Large intestine (tissue), 3 donors: Measurements from ENCODE around the gene ATP5F1D. TPM values are rescaled to one million over a fixed set of nuclear protein-coding genes. Genes with fewer than 3 reads are reported as not detected.

Source experiments
- DNase-seq, 2 donors: peaks; one replicate each; pipeline versions ENCODE4 v3.0.0 to v3.0.0-alpha.2; 2013
- H3K27ac ChIP-seq: one replicate; pipeline ENCODE4 v1.5.1; 2013; ENCODE audit warnings: low read length
- H3K27me3 ChIP-seq: 2 replicates; pipeline ENCODE4 v1.6.1; 2013; ENCODE audit warnings: low read length; ENCODE audit not compliant: control insufficient read depth, insufficient read depth
- H3K36me3 ChIP-seq: 2 replicates; pipeline ENCODE4 v1.6.1; 2013; ENCODE audit warnings: low read length; ENCODE audit not compliant: control insufficient read depth, insufficient read depth
- H3K4me1 ChIP-seq: one replicate; pipeline ENCODE4 v1.6.1; 2013; ENCODE audit warnings: low read length; ENCODE audit not compliant: control insufficient read depth, insufficient read depth
- H3K4me3 ChIP-seq: one replicate; pipeline ENCODE4 v1.5.1; 2013; ENCODE audit warnings: low read length
- H3K9me3 ChIP-seq: one replicate; pipeline ENCODE4 v1.6.1; 2013; ENCODE audit warnings: mild to moderate bottlenecking, low read depth, low read length, moderate library complexity; ENCODE audit not compliant: control insufficient read depth
- WGBS: methylation state at CpG from one replicate; pipeline ENCODE4 v1.1.5; 2013; ENCODE audit warnings: low lambda C conversion rate; ENCODE audit not compliant: insufficient coverage; 5-methylcytosine and 5-hydroxymethylcytosine counted together
- polyA plus RNA-seq: library from polyadenylated mRNA; unstranded; fragments of 120-200 nt; gene quantifications from one replicate; pipeline ENCODE4 v1.2.1, GENCODE V29; 2013

Gene ATP5F1D
- polyA plus RNA-seq, 1 donor: 136 TPM

DNA sequence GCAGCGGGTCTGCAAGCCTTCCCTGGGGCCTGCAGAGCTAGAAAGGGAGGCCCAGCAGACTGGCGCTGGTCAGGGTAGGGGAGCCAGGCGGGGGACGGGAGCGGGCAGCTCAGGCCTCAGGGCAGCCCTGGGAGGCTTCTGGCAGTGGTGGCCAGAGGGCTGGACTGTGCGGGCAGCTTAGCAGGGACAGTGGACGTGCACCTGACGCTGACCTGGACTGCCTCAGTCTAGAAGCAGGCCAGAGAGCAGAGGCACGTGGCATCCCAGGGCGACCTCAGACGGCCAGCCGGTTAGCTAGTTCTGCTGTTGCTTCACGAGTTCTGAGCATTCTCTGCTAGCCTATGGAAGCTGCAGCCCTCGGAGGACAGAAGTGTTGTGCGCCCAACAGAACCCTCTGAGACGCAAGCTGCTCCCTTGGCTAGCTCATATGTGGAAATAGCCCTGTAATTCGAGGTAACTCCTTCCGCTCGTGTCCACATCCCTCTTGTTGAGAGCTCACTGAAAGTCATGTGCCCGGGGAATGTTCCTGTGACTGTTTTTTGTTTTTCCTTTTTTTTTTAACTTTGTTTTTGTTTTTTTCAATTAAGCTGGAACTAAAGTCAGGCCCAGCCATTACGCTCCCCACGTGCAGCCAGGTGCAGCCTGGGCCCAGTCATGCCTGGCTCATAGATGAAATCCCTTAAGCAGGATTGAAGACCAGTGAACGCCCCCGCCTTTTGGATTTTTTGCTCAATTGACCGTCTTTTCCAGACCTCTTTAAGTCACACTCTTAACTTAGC is 31.9 kb downstream of the ATP5F1D start:
- Histone ChIP-seq H3K27ac (peak overlapping the region; percentile 5), H3K9me3 (peaks cover 21% of the 10 kb centered on the region), H3K27me3 (no peaks in the 10 kb centered on the region), H3K36me3 (peaks cover 51% of the 10 kb centered on the region), H3K4me3 (no peak overlapping the region), H3K4me1 (peaks cover 61% of the 10 kb centered on the region)
- 93% methylated on average over 3 of the region's 25 CpGs for WGBS
- no peak for DNase-seq

DNA sequence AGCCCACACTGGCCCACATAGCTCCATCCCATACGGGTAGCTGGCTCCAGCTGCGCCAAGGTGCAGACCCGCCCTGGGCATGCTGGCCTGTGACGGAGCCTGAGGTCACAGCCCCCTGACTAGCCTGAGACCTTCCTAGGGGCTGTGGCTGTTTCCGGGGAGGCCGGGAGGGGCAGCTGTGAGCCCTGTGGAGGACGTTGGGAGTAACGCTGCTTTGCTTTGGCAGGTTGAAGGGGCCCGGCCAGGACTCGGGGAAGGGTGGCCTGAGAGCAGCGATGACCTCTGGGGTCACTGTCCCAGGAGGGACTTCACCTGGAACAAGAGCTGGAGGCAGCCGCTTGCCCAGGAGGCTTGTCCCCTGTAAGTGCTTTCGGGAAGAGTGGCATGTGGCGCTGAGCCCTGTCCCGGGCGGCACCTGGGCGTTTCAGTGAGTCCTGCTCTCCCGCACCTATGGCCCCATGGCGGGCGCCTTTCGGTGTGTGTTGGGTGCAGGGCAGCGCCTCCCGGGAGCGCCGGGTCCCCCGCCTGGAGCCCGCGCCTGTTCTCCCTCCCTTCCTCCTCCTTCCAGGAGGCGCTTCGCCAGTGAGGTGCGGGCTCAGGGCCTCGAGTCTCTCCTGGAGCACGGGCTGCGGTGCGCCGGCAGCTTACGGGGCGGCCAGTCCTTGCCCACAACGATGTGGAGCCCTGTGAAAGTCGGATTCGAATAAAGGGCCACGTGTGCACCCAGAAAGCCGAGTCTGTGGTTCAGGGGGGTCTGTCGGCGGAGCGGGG is 32.7 kb downstream of the ATP5F1D start:
- no peak for DNase-seq
- Histone ChIP-seq H3K27ac (peak overlapping the region; percentile 80), H3K9me3 (peaks cover 21% of the 10 kb centered on the region), H3K4me3 (peak overlapping the region; percentile 44), H3K36me3 (peaks cover 58% of the 10 kb centered on the region), H3K4me1 (peaks cover 57% of the 10 kb centered on the region), H3K27me3 (no peaks in the 10 kb centered on the region)
- no CpG with 5 or more reads among the region's 46 CpGs for WGBS

DNA sequence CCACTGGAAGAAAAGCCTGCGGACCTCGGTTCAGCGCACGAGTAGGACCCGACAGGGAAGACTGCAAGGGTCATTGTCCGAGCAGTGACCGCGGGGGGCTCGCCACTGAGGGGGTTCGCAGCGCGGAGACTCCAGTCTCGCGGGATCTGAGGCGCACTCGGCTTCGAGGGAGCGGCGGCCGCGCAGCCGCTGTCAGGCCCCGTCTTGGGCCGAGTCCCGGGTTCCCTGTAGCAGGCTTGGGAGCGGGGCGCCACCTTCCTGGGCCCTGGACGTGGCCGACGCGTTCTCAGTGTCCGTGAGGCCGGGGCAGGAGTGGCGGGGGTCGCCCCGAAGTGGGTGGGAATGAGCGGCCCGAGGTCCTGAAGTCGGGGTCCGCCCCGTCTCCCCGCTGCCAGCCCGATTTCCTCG is 33.3 kb downstream of the ATP5F1D start:
- no CpG with 5 or more reads among the region's 44 CpGs for WGBS
- DNase-seq: no peak
- no peaks in the 10 kb centered on the region for H3K27me3 ChIP-seq

DNA sequence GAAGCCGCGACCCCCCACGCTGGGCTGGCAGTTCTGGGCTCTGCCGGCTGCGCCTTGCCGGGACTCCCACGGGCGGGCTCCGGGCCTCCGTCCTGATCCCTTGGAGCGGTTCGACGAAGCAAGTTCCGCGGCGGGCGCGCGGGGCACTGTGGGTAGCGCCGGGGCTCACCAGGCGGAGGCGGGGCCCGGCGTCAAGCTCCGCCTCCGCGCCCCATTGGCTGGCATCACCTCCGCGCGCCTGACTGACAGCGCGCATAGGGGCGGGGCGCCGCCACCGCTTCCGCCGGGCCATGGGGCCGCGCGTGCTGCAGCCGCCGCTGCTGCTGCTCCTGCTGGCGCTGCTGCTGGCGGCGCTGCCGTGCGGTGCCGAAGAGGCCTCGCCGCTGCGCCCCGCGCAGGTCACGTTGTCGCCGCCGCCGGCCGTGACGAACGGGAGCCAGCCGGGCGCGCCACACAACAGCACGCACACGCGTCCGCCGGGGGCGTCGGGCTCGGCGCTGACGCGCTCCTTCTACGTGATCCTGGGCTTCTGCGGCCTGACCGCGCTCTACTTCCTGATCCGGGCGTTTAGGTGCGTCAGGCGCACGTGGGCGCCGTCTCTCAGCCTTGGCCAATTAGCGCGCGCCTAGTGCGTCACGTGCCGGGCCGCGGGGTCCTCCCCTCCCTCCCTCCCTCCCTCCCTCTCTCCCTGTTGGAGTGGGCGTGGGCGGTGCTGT is 33.9 kb downstream of the ATP5F1D start, which contains the start of gene FAM174C:
FAM174C (plus strand) TSS at position 271 of the 716 bp plus-strand sequence; CDS start at position 291, 20 bp downstream.
- no CpG with 5 or more reads among the region's 98 CpGs for WGBS
- peak; percentile 97 for DNase-seq
- H3K4me1 ChIP-seq: peaks cover 57% of the 10 kb centered on the region
- peaks cover 67% of the 10 kb centered on the region for H3K36me3 ChIP-seq
- peak within 1 kb of the TSS; percentile 98 for H3K27ac ChIP-seq
- no peaks in the 10 kb centered on the region for H3K27me3 ChIP-seq
- peak within 1 kb of the TSS; percentile 80 for H3K4me3 ChIP-seq
- H3K9me3 ChIP-seq: peaks cover 21% of the 10 kb centered on the region

More for the DNA sequence above, 33.3 kb downstream of the ATP5F1D start:
- H3K4me3 ChIP-seq: peak overlapping the region; percentile 44
- peak overlapping the region; percentile 80 for H3K27ac ChIP-seq
- H3K36me3 ChIP-seq: peaks cover 64% of the 10 kb centered on the region
- H3K9me3 ChIP-seq: peaks cover 21% of the 10 kb centered on the region
- peaks cover 57% of the 10 kb centered on the region for H3K4me1 ChIP-seq

DNA sequence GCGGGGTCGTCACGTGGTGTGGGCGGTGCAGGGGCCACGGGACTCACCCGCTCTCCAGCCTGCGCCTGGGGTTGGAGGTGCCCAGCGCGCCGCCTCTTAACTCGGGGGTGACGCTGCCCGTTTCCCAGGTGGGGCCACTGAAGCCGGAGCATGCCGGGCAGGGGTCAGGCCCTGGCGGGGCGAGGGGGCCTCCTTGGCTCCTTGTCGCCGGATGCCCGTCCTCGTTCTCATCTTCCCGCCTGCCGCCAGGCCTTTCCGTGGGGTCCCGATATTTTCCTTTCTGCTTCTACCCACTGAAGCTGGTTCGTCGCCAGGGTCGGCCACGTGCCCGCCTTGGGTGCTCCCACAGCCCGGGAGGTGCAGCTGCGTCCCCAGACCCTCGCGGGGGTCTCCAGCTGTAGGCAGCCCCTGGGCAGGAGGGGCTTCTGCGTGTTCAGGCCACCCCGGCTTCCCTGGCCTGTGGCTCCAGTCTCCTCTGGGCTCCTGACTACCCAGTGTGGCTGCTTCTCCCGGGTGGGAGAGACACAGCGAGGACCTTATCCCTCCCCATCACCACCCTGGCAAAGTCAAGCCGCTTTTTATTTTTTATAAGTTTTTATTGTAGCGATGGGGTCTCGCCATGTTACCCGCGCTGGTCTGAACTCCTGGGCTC is 34.6 kb downstream of the ATP5F1D start:
- WGBS: no CpG with 5 or more reads among the region's 43 CpGs
- H3K27ac ChIP-seq: peak overlapping the region; percentile 98
- H3K27me3 ChIP-seq: no peaks in the 10 kb centered on the region
- H3K4me3 ChIP-seq: peak overlapping the region; percentile 80
- peaks cover 50% of the 10 kb centered on the region for H3K4me1 ChIP-seq
- H3K9me3 ChIP-seq: peaks cover 21% of the 10 kb centered on the region
- peaks cover 60% of the 10 kb centered on the region for H3K36me3 ChIP-seq
- DNase-seq: no peak

DNA sequence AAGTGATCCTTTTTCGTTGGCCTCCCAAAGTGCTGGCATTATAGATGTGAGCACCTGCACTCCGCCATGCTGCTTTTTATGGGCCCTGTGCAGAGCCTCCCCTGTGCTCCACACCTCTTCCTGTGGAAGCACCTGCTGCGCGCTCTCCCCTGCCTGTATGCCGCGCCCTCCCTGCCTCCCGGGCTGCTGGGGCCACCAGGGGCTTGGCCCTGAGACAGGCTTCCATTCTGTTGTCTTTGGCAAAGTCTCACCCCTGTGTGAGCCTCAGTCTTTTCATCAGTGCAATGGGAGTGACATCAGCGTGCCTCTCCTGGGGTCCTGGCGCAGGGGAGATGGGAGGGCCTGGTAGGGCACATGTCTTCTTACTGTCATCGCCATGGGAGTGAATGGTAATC is 35.1 kb downstream of the ATP5F1D start:
- peak overlapping the region; percentile 98 for H3K27ac ChIP-seq
- peaks cover 55% of the 10 kb centered on the region for H3K36me3 ChIP-seq
- WGBS: no CpG with 5 or more reads among the region's 10 CpGs
- peak overlapping the region; percentile 80 for H3K4me3 ChIP-seq
- peak in 1 of 2 donors; percentile 66 for DNase-seq
- H3K4me1 ChIP-seq: peaks cover 45% of the 10 kb centered on the region
- no peaks in the 10 kb centered on the region for H3K27me3 ChIP-seq
- H3K9me3 ChIP-seq: peaks cover 21% of the 10 kb centered on the region

DNA sequence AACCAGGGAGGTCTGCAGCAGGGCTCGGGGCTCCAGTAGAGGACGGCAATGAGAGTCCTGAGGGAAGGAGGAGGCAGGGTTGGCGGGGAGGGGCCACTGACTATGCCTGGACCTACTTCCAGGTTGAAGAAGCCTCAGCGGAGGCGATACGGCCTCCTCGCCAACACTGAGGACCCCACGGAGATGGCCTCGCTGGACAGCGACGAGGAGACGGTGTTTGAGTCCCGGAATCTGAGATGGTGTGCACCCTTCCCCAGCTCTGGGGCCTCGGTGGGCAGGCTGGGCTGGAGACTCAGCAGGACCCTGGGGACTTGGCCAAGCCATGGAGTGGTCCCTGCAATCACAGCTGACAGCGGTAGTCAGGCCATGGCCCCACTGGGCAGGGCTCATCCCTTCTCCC is 35.5 kb downstream of the ATP5F1D start:
- peaks cover 51% of the 10 kb centered on the region for H3K36me3 ChIP-seq

DNA sequence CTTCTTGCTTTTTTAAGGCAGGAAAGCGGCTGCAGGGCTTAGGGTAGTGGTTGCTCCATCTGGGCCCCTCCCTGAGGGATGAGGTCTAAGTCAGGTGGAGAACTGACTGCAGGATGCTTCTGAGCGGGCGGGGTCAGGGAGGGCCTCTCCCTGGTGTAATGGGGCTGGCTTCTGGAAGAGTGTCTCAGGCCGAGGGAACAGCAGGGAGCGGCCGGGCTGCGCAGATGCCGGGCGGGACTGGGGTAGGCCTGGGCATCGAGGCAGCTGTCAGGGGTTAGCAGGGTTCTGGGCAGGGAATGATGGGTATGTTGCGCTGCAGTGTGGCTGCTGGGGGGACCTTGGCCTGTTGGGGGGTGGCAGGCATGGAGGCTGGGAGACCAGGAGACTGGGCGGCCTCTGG is 36.5 kb downstream of the ATP5F1D start:
- no peaks in the 10 kb centered on the region for H3K27me3 ChIP-seq
- H3K36me3 ChIP-seq: peaks cover 41% of the 10 kb centered on the region
- DNase-seq: no peak
- no peak overlapping the region for H3K27ac ChIP-seq
- H3K4me3 ChIP-seq: no peak overlapping the region
- WGBS: no CpG with 5 or more reads among the region's 12 CpGs
- H3K4me1 ChIP-seq: peaks cover 35% of the 10 kb centered on the region
- peaks cover 18% of the 10 kb centered on the region for H3K9me3 ChIP-seq

More for the DNA sequence above, 35.5 kb downstream of the ATP5F1D start:
- no CpG with 5 or more reads among the region's 15 CpGs for WGBS
- H3K4me1 ChIP-seq: peaks cover 42% of the 10 kb centered on the region
- no peak overlapping the region for H3K27ac ChIP-seq
- no peaks in the 10 kb centered on the region for H3K27me3 ChIP-seq
- H3K4me3 ChIP-seq: no peak overlapping the region
- DNase-seq: no peak
- peaks cover 20% of the 10 kb centered on the region for H3K9me3 ChIP-seq

DNA sequence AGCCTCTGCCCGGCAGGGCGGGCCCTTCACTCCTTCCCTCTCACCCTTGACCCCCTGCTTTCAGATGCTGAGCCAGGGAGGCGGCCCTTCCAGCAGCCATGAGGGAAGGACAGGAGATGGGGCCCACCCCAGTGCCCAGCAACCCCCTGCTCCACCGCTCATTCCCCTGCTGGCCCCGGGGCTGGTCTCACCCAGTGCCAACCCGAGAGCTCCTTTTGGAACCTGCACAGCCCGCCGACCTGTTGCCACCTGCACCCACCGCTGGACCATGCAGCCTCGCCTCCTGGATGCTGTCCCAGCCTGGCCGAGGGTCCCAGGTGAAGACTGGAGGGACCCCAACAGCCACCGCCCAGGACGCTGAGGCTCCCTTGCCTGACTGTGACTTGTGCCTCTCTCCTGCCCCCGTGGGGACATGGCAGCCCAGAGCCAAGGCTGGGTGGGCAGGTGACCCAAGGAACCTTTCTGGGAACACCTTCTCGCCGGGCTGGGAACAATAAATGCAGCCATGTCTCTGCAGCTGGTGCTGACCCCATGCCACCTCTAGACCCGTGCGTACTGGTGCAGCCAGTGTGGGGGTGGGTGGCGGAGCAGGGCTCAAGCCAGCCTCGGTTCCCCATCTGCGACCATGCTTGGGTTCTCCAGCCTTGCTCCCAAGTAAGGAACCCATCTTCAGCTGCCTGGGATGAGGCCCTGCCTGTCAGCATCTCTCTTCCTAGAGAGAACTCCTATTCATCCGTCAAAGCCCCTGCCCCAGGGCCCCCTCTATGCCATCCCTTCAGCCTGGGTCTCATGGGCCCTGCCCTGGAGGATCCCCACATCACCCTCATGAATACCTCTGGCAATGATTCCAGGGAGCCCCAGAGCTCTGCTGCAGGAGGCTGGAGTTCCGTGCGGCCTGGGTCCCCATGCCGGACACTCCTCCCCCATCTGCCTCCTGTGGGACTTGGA is 37.4 kb downstream of the ATP5F1D start:
- H3K4me3 ChIP-seq: no peak overlapping the region
- peaks cover 32% of the 10 kb centered on the region for H3K36me3 ChIP-seq
- DNase-seq: no peak
- H3K27ac ChIP-seq: no peak overlapping the region
- H3K27me3 ChIP-seq: no peaks in the 10 kb centered on the region
- peaks cover 35% of the 10 kb centered on the region for H3K4me1 ChIP-seq
- H3K9me3 ChIP-seq: peaks cover 22% of the 10 kb centered on the region
- no CpG with 5 or more reads among the region's 25 CpGs for WGBS
